ENCODE data around the gene POPDC2. TPM values are rescaled to one million over a fixed set of nuclear protein-coding genes. Genes with fewer than 3 reads are reported as not detected.

Gene POPDC2
- polyA plus RNA-seq, 1 of the 3 experiments (the other 2 are of a cell fraction), result 19.9 TPM

DNA sequence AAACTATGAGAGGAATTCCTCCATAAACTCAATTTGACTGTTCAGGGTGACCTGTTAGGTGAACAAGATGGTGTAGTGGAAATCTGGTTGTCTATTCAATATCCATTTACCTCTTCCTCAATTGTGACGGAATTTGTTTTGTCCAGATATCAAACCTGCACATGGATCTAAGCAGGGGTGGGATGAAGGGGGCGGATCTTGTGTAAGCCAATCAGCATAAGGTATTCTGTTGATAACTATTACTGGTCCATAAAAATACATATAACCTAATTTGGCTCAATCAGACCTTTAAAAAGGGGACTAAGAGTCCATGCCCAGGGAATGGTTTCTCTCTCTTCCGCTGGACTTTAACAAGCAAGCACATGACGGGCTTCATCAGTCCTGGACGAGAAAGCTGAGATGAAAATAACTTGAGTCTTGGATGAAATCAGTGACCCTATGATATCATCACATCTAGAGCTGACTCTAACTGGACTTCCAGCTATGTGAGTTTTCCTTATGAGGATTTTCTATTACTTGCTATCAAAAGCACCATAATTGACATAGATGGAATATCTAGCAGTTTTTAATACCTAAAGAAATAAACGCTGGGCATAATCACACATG is 5.7 kb upstream of the POPDC2 start:
- H3K9me2 ChIP-seq, result no peaks in the 10 kb centered on the region
- peaks cover 30% of the 10 kb centered on the region for H3F3A ChIP-seq (replicated peaks; ENCODE audit: insufficient read depth)
- no peaks in the 10 kb centered on the region for H3K27me3 ChIP-seq (ENCODE audit: insufficient read depth)
- H3K4me1 ChIP-seq (ENCODE audit: control insufficient read depth in 1 of 2, insufficient read depth in 2 of 2, low read depth in 1 of 2, low read length in 1 of 2), result peaks cover 28 to 44% of the 10 kb centered on the region in 2 experiments
- ChIA-PET CTCF (interaction anchor here (1.1 to 1.5 kb wide), 2 partner anchors 9 to 15 kb away, joined by 3 to 6 read pairs; no protein-coding TSS in a partner anchor), POLR2A (no interaction called here)
- no peak for DNase-seq
- H3K79me2 ChIP-seq (ENCODE audit: insufficient read depth), result no peaks in the 10 kb centered on the region
- peak overlapping the region; percentile 0 to 93 for H3K27ac ChIP-seq (ENCODE audit: low read depth in 2 of 2, low read length in 1 of 2)
- no peak for TF ChIP-seq FOXM1 (IDR thresholded peaks at IDR 0.05; ENCODE audit: low read depth)
- TF ChIP-seq, protein P1, sequence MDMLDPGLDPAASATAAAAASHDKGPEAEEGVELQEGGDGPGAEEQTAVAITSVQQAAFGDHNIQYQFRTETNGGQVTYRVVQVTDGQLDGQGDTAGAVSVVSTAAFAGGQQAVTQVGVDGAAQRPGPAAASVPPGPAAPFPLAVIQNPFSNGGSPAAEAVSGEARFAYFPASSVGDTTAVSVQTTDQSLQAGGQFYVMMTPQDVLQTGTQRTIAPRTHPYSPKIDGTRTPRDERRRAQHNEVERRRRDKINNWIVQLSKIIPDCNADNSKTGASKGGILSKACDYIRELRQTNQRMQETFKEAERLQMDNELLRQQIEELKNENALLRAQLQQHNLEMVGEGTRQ (IDR thresholded peaks at IDR 0.05; ENCODE audit: borderline replicate concordance, low read depth, low read length), result no peak
- no peak for TF ChIP-seq JUND (IDR thresholded peaks at IDR 0.05)
- TF ChIP-seq MXI1 (IDR thresholded peaks at IDR 0.05; ENCODE audit: low read depth, low read length), result no peak
- TF ChIP-seq RFX5 (IDR thresholded peaks at IDR 0.05; ENCODE audit: low read length), result no peak
- TF ChIP-seq FOSL2 (IDR thresholded peaks at IDR 0.05; ENCODE audit: borderline replicate concordance, low read depth), result no peak
- no peak for TF ChIP-seq SIN3A (IDR thresholded peaks at IDR 0.05; ENCODE audit: borderline replicate concordance, low read depth, low read length)
- no peak for TF ChIP-seq TCF12 (IDR thresholded peaks at IDR 0.05)
- no peak for TF ChIP-seq TEAD4 (IDR thresholded peaks at IDR 0.05; ENCODE audit: borderline replicate concordance, insufficient read depth)
- TF ChIP-seq CTCF (IDR thresholded peaks at IDR 0.05), result no peak
- no peak for TF ChIP-seq PBX3 (IDR thresholded peaks at IDR 0.05)
- no peak for TF ChIP-seq ELF1 (IDR thresholded peaks at IDR 0.05)
- no peak for TF ChIP-seq EP300 (IDR thresholded peaks at IDR 0.05; ENCODE audit: borderline replicate concordance in 1 of 2, low read depth in 1 of 2, low read length in 1 of 2)
- TF ChIP-seq, protein P2, sequence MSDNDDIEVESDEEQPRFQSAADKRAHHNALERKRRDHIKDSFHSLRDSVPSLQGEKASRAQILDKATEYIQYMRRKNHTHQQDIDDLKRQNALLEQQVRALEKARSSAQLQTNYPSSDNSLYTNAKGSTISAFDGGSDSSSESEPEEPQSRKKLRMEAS (IDR thresholded peaks at IDR 0.05; ENCODE audit: low read depth), result no peak
- no peak for TF ChIP-seq CHD2 (IDR thresholded peaks at IDR 0.05; ENCODE audit: low read length, partially characterized antibody)
- TF ChIP-seq NFIC (IDR thresholded peaks at IDR 0.05; ENCODE audit: borderline replicate concordance), result no peak
- no peak for TF ChIP-seq RXRA (IDR thresholded peaks at IDR 0.05; ENCODE audit: borderline replicate concordance, low read depth)
- TF ChIP-seq, protein P3, sequence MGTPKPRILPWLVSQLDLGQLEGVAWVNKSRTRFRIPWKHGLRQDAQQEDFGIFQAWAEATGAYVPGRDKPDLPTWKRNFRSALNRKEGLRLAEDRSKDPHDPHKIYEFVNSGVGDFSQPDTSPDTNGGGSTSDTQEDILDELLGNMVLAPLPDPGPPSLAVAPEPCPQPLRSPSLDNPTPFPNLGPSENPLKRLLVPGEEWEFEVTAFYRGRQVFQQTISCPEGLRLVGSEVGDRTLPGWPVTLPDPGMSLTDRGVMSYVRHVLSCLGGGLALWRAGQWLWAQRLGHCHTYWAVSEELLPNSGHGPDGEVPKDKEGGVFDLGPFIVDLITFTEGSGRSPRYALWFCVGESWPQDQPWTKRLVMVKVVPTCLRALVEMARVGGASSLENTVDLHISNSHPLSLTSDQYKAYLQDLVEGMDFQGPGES (IDR thresholded peaks at IDR 0.05; ENCODE audit: low read depth, low read length), result no peak
- no peaks in the 10 kb centered on the region for H3K36me3 ChIP-seq (replicated peaks in 1 of 2; ENCODE audit: control insufficient read depth in 1 of 2, insufficient read depth in 2 of 2, low read length in 1 of 2)
- H3K9me3 ChIP-seq, result no peaks in the 10 kb centered on the region
- H2AFZ ChIP-seq (ENCODE audit: low read depth), result no peak overlapping the region
- H3K4me2 ChIP-seq, result no peak overlapping the region
- no peak overlapping the region for H3K9ac ChIP-seq
- WGBS (ENCODE audit: low lambda C conversion rate), result 94% methylated on average over 6 of the region's 6 CpGs
- no peak overlapping the region for H3K4me3 ChIP-seq (ENCODE audit: low read depth in 2 of 2, low read length in 1 of 2)
- no peaks in the 10 kb centered on the region for H4K20me1 ChIP-seq (ENCODE audit: insufficient read depth)
